ENCODE data around the gene SLC8A2.
A peak's percentile ranks its signal among the peaks of the same experiment; 100 is the strongest.

Gene SLC8A2

GRCh38 chr19:47435196-47435595 lies 36.5 kb downstream of the SLC8A2 start:
- Histone ChIP-seq H3K4me3 (ENCODE audit: low read depth in 1 of 2, low read length in 2 of 2) (no peak overlapping the region), H3K9me3 (ENCODE audit: control insufficient read depth in 1 of 2, low read length in 2 of 2) (no peaks in the 10 kb centered on the region), H3K36me3 (ENCODE audit: control insufficient read depth in 1 of 2, insufficient read depth in 2 of 2, low read length in 2 of 2) (no peaks in the 10 kb centered on the region), H3K4me1 (ENCODE audit: control insufficient read depth in 1 of 2, insufficient read depth in 2 of 2, low read length in 2 of 2) (peaks cover 0 to 5% of the 10 kb centered on the region in 2 donors), H3K27me3 (ENCODE audit: low read depth, low read length) (peaks cover 13% of the 10 kb centered on the region), H3K27ac (ENCODE audit: low read length) (no peak overlapping the region)

DNA sequence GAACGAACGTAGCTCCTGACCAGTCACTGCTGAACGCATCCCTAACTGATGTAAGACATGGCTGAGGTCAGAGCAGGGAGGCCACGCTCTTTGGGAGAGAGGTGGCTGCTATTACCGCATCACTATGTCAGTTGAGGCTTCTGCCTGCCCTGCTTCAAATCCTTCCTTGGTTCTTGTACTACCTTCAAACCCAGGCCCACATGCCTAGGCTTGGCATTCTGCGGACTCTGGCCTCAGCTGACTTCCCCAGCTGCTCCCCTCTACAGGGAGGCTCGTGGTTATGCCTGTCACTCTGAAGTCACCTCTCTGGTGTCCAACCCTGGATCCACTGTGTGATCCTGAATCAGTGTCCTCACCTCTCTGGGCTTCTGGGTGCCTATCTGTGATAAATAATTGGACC lies 37.6 kb downstream of the SLC8A2 start:
- Histone ChIP-seq H3K27me3 (ENCODE audit: low read depth, low read length) (peaks cover 16% of the 10 kb centered on the region), H3K36me3 (ENCODE audit: control insufficient read depth in 1 of 2, insufficient read depth in 2 of 2, low read length in 2 of 2) (no peaks in the 10 kb centered on the region), H3K4me3 (ENCODE audit: low read depth in 1 of 2, low read length in 2 of 2) (no peak overlapping the region), H3K9me3 (ENCODE audit: control insufficient read depth in 1 of 2, low read length in 2 of 2) (no peaks in the 10 kb centered on the region), H3K4me1 (ENCODE audit: control insufficient read depth in 1 of 2, insufficient read depth in 2 of 2, low read length in 2 of 2) (peaks cover 0 to 14% of the 10 kb centered on the region in 2 donors), H3K27ac (ENCODE audit: low read length) (no peak overlapping the region)

GRCh38 chr19:47433121-47433520 lies 38.6 kb downstream of the SLC8A2 start:
- no peak overlapping the region for H3K4me3 ChIP-seq (ENCODE audit: low read depth in 1 of 2, low read length in 2 of 2)
- H3K4me1 ChIP-seq (ENCODE audit: control insufficient read depth in 1 of 2, insufficient read depth in 2 of 2, low read length in 2 of 2) = peaks cover 4 to 23% of the 10 kb centered on the region in 2 donors
- H3K36me3 ChIP-seq (ENCODE audit: control insufficient read depth in 1 of 2, insufficient read depth in 2 of 2, low read length in 2 of 2) = no peaks in the 10 kb centered on the region
- H3K27me3 ChIP-seq (ENCODE audit: low read depth, low read length) = peaks cover 19% of the 10 kb centered on the region
- H3K9me3 ChIP-seq (ENCODE audit: control insufficient read depth in 1 of 2, low read length in 2 of 2) = no peaks in the 10 kb centered on the region
- no peak overlapping the region for H3K27ac ChIP-seq (ENCODE audit: low read length)

DNA sequence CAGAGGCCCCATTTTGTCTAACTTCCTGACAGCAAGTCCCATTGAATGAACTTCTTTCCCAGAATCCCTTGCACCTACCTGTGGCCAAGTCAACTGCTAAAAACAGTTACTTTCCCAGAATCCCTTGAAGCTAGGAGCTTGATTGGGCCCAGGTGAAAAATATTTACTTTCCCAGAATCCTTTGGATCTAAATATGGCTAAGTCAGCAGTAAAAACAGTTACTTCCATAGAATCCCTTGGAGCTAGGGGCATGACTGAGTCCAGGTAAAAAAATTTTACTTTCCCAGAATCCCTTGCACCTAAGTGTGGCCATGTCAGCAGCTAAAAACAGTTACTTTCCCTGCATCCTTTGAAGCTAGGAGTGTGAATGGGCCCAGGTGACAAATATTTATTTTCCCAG lies 39.2 kb downstream of the SLC8A2 start:
- no peak overlapping the region for H3K27ac ChIP-seq (ENCODE audit: low read length)
- peaks cover 4 to 29% of the 10 kb centered on the region in 2 donors for H3K4me1 ChIP-seq (ENCODE audit: control insufficient read depth in 1 of 2, insufficient read depth in 2 of 2, low read length in 2 of 2)
- H3K27me3 ChIP-seq (ENCODE audit: low read depth, low read length) = peaks cover 19% of the 10 kb centered on the region
- no peak overlapping the region for H3K4me3 ChIP-seq (ENCODE audit: low read depth in 1 of 2, low read length in 2 of 2)
- H3K36me3 ChIP-seq (ENCODE audit: control insufficient read depth in 1 of 2, insufficient read depth in 2 of 2, low read length in 2 of 2) = no peaks in the 10 kb centered on the region
- no peaks in the 10 kb centered on the region for H3K9me3 ChIP-seq (ENCODE audit: control insufficient read depth in 1 of 2, low read length in 2 of 2)

DNA sequence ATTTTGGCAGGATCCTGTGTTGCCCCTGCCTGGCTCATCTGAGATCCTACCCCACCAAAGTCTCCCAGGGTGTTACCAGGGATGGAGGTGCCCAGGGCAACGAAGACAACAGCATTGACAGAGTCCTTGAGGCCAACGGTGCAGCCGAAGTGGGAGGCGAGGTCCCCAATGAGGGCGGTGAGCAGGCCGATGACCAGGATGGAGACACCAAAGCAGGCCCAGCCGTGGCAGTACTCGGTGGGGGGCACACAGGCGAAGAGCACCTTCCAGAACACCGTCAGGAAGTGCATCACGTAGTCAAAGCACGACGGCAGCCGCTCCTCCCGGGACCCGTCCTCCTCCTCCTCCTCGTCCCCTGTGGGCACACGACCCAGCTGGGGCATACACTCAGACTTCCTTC lies 39.6 kb downstream of the SLC8A2 start:
- Histone ChIP-seq H3K27ac (ENCODE audit: low read length) (no peak overlapping the region), H3K4me3 (ENCODE audit: low read depth in 1 of 2, low read length in 2 of 2) (no peak overlapping the region), H3K36me3 (ENCODE audit: control insufficient read depth in 1 of 2, insufficient read depth in 2 of 2, low read length in 2 of 2) (no peaks in the 10 kb centered on the region), H3K27me3 (ENCODE audit: low read depth, low read length) (peaks cover 19% of the 10 kb centered on the region), H3K9me3 (ENCODE audit: control insufficient read depth in 1 of 2, low read length in 2 of 2) (no peaks in the 10 kb centered on the region), H3K4me1 (ENCODE audit: control insufficient read depth in 1 of 2, insufficient read depth in 2 of 2, low read length in 2 of 2) (peaks cover 4 to 32% of the 10 kb centered on the region in 2 donors)

GRCh38 chr19:47430041-47430802 lies 41.5 kb downstream of the SLC8A2 start:
- H3K27me3 ChIP-seq (ENCODE audit: low read depth, low read length) = peaks cover 19% of the 10 kb centered on the region
- H3K4me3 ChIP-seq (ENCODE audit: low read depth in 1 of 2, low read length in 2 of 2) = peak overlapping the region in 1 of 2 donors; percentile 20

DNA sequence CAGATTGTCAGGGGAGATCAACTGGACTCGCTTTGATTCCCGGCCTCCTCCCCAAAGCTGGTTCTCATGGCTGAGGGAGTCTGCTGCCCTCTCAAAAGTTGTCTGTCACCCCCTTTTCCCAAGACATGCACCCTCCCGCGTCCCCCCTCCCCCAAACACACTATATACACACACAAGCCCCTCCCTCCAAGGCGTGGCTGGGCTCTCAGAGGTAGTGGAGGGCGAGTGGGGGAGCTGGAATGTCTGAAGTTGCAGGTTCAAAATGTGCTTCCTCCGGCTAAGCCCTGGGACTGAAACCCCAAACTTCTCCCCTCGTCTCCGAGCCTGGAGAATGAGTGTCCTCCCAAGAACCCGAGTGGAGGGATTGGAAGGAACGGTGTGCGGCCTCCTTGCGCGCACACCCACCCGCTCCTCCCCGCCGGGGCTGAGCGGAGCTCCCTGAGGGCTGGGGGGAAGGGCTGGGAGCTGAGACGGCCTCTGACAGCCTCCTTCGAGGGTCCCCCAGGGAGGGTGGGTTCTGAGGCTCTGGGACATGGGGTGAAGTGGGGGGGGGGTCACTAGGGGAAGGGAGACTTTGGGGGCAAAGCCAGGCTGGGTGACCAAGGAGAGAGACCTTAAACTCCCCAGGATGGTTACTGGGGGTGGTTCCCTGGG lies 42.4 kb downstream of the SLC8A2 start:
- Histone ChIP-seq H3K4me1 (ENCODE audit: control insufficient read depth in 1 of 2, insufficient read depth in 2 of 2, low read length in 2 of 2) (peaks cover 4 to 32% of the 10 kb centered on the region in 2 donors), H3K27me3 (ENCODE audit: low read depth, low read length) (peaks cover 19% of the 10 kb centered on the region)

More at GRCh38 chr19:47430041-47430802, 41.5 kb downstream of the SLC8A2 start:
- peaks cover 4 to 32% of the 10 kb centered on the region in 2 donors for H3K4me1 ChIP-seq (ENCODE audit: control insufficient read depth in 1 of 2, insufficient read depth in 2 of 2, low read length in 2 of 2)
- H3K36me3 ChIP-seq (ENCODE audit: control insufficient read depth in 1 of 2, insufficient read depth in 2 of 2, low read length in 2 of 2) = no peaks in the 10 kb centered on the region
- H3K27ac ChIP-seq (ENCODE audit: low read length) = no peak overlapping the region
- H3K9me3 ChIP-seq (ENCODE audit: control insufficient read depth in 1 of 2, low read length in 2 of 2) = no peaks in the 10 kb centered on the region

DNA sequence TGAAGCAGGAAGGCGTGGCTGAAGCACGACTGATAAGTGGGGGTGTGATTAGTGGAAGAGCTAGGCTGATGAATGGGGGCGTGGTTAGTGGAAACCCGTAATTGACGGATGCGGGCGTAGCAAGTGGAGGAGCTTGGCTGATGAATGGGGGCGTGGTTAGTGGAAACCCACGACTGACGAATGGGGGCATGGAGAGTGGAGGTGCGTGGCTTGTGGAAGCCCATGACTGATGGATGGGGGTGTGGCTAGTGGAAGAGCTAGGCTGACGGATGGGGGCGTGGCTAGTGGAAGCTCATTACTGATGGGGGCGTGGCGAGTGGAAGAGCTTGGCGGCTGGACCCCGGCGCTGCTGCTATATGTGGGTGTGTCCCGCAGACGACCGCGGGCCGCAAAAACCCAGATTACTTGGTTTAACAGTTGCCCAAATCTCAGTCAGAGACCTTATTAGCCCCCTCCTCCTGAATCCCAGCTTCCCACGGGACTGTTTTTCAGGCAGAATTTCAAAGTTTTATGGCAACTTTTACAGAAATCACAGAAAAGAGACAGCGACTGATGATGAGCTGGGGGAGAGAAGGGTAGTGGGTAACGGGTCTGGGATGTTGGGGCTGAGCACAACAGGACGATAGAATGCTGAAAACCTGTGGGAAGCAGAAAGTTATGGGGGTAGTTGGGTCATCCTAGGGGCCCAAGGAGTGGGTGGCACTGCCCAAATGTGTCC lies 43.4 kb downstream of the SLC8A2 start:
- no peaks in the 10 kb centered on the region for H3K9me3 ChIP-seq (ENCODE audit: control insufficient read depth in 1 of 2, low read length in 2 of 2)
- no peaks in the 10 kb centered on the region for H3K36me3 ChIP-seq (ENCODE audit: control insufficient read depth in 1 of 2, insufficient read depth in 2 of 2, low read length in 2 of 2)
- H3K4me1 ChIP-seq (ENCODE audit: control insufficient read depth in 1 of 2, insufficient read depth in 2 of 2, low read length in 2 of 2) = peaks cover 4 to 32% of the 10 kb centered on the region in 2 donors
- H3K4me3 ChIP-seq (ENCODE audit: low read depth in 1 of 2, low read length in 2 of 2) = peak overlapping the region in 1 of 2 donors; percentile 49
- peaks cover 23% of the 10 kb centered on the region for H3K27me3 ChIP-seq (ENCODE audit: low read depth, low read length)
- H3K27ac ChIP-seq (ENCODE audit: low read length) = no peak overlapping the region

More for the DNA sequence above, 42.4 kb downstream of the SLC8A2 start:
- Histone ChIP-seq H3K36me3 (ENCODE audit: control insufficient read depth in 1 of 2, insufficient read depth in 2 of 2, low read length in 2 of 2) (no peaks in the 10 kb centered on the region), H3K9me3 (ENCODE audit: control insufficient read depth in 1 of 2, low read length in 2 of 2) (no peaks in the 10 kb centered on the region), H3K27ac (ENCODE audit: low read length) (no peak overlapping the region), H3K4me3 (ENCODE audit: low read depth in 1 of 2, low read length in 2 of 2) (no peak overlapping the region)

- peak overlapping the region; percentile 18 to 49 for H3K4me3 ChIP-seq (ENCODE audit: low read depth in 1 of 2, low read length in 2 of 2)
- H3K27me3 ChIP-seq (ENCODE audit: low read depth, low read length) = peaks cover 31% of the 10 kb centered on the region
- no peaks in the 10 kb centered on the region for H3K9me3 ChIP-seq (ENCODE audit: control insufficient read depth in 1 of 2, low read length in 2 of 2)
- peak overlapping the region; percentile 28 for H3K27ac ChIP-seq (ENCODE audit: low read length)
- peaks cover 4 to 32% of the 10 kb centered on the region in 2 donors for H3K4me1 ChIP-seq (ENCODE audit: control insufficient read depth in 1 of 2, insufficient read depth in 2 of 2, low read length in 2 of 2)
- H3K36me3 ChIP-seq (ENCODE audit: control insufficient read depth in 1 of 2, insufficient read depth in 2 of 2, low read length in 2 of 2) = no peaks in the 10 kb centered on the region
Measured at GRCh38 chr19:47427241-47428176, 44.2 kb downstream of the SLC8A2 start.

- Histone ChIP-seq H3K4me3 (ENCODE audit: low read depth in 1 of 2, low read length in 2 of 2) (no peak overlapping the region), H3K9me3 (ENCODE audit: control insufficient read depth in 1 of 2, low read length in 2 of 2) (no peaks in the 10 kb centered on the region), H3K4me1 (ENCODE audit: control insufficient read depth in 1 of 2, insufficient read depth in 2 of 2, low read length in 2 of 2) (peaks cover 0 to 40% of the 10 kb centered on the region in 2 donors), H3K27me3 (ENCODE audit: low read depth, low read length) (peaks cover 29% of the 10 kb centered on the region), H3K27ac (ENCODE audit: low read length) (no peak overlapping the region), H3K36me3 (ENCODE audit: control insufficient read depth in 1 of 2, insufficient read depth in 2 of 2, low read length in 2 of 2) (no peaks in the 10 kb centered on the region)
Measured at GRCh38 chr19:47423203-47423882, 48.4 kb downstream of the SLC8A2 start.

Measured in muscle layer of duodenum (tissue), 2 donors.